Uterus (tissue), 2 donors: ENCODE results near the gene NOL8.

ENCODE experiments used
- POLR2A ChIP-seq, 2 donors: fragments of 450-650 bp; IDR thresholded peaks; one replicate each; pipeline ENCODE4 v1.6.1; 2016; ENCODE audit warnings: antibody characterized with exemption in 2 of 2, mild to moderate bottlenecking in 1 of 2, moderate library complexity in 1 of 2
- TF ChIP-seq, protein P1 (sequence below), 4 experiments: fragments of 200-600 bp in 2 of 4; fragments of 450-650 bp in 2 of 4; sonication (generic) in 2 of 4; IDR thresholded peaks; one replicate each; pipeline ENCODE4 v1.5.1; 2016 to 2019; ENCODE audit warnings: antibody characterized with exemption in 4 of 4, mild to moderate bottlenecking in 2 of 4, moderate library complexity in 1 of 4

- TF ChIP-seq, protein P1, sequence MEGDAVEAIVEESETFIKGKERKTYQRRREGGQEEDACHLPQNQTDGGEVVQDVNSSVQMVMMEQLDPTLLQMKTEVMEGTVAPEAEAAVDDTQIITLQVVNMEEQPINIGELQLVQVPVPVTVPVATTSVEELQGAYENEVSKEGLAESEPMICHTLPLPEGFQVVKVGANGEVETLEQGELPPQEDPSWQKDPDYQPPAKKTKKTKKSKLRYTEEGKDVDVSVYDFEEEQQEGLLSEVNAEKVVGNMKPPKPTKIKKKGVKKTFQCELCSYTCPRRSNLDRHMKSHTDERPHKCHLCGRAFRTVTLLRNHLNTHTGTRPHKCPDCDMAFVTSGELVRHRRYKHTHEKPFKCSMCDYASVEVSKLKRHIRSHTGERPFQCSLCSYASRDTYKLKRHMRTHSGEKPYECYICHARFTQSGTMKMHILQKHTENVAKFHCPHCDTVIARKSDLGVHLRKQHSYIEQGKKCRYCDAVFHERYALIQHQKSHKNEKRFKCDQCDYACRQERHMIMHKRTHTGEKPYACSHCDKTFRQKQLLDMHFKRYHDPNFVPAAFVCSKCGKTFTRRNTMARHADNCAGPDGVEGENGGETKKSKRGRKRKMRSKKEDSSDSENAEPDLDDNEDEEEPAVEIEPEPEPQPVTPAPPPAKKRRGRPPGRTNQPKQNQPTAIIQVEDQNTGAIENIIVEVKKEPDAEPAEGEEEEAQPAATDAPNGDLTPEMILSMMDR (IDR thresholded peaks at IDR 0.05): no peak
- no peak for TF ChIP-seq POLR2A (IDR thresholded peaks at IDR 0.05)
Observed at GRCh38 chr9:92265154-92265553, 60.0 kb downstream of the NOL8 start.
